BE2C (cell line): ENCODE measurements around the gene SP140.

Experiments used
- DNase-seq: peaks from one replicate; pipeline ENCODE4 v3.0.0-alpha.2; 2020
- H3K27me3 ChIP-seq: fragments of 250-450 bp; sonication (Bioruptor Pico); 2 replicates; pipeline ENCODE4 v1.5.1; 2020; ENCODE audit warnings: mild to moderate bottlenecking
- H3K36me3 ChIP-seq: fragments of 250-450 bp; sonication (Bioruptor Pico); 2 replicates; pipeline ENCODE4 v1.5.1; 2020; ENCODE audit warnings: mild to moderate bottlenecking
- H3K4me1 ChIP-seq: fragments of 250-450 bp; sonication (Bioruptor Pico); 2 replicates; pipeline ENCODE4 v1.5.1; 2020
- H3K4me3 ChIP-seq: 2 replicates; pipeline ENCODE4 v1.5.1; 2011; ENCODE audit warnings: low read depth, low read length
- H3K9me3 ChIP-seq: fragments of 250-450 bp; sonication (Bioruptor Pico); 2 replicates; pipeline ENCODE4 v1.5.1; 2020
- TF ChIP-seq, protein P1 (sequence below): IDR thresholded peaks from 2 replicates; pipeline ENCODE4 v1.5.1; 2012; ENCODE audit warnings: mild to moderate bottlenecking, low read depth, low read length

The SP140 gene

DNA sequence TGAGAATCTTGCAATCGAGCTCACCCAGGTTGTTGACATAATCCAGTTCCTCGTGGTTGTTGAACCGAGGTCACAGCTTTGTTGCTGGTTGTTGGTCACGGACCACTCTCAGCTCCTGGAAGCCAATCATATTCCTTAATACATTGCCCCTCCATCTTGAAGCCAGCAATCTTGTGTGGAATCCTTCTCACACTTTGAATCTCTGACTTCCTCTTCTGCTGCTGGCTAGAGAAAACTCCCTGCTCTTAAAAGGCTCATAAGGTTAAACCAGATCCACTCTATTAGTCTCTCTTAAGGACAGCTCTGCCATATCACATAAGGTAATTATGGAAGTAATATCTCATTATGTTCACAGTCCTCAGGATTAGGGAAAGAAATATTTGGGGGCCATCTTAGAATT is 41.1 kb downstream of the SP140 start:
- no peaks in the 10 kb centered on the region for H3K4me1 ChIP-seq
- H3K9me3 ChIP-seq: no peaks in the 10 kb centered on the region
- TF ChIP-seq, protein P1, sequence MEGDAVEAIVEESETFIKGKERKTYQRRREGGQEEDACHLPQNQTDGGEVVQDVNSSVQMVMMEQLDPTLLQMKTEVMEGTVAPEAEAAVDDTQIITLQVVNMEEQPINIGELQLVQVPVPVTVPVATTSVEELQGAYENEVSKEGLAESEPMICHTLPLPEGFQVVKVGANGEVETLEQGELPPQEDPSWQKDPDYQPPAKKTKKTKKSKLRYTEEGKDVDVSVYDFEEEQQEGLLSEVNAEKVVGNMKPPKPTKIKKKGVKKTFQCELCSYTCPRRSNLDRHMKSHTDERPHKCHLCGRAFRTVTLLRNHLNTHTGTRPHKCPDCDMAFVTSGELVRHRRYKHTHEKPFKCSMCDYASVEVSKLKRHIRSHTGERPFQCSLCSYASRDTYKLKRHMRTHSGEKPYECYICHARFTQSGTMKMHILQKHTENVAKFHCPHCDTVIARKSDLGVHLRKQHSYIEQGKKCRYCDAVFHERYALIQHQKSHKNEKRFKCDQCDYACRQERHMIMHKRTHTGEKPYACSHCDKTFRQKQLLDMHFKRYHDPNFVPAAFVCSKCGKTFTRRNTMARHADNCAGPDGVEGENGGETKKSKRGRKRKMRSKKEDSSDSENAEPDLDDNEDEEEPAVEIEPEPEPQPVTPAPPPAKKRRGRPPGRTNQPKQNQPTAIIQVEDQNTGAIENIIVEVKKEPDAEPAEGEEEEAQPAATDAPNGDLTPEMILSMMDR: no peak
- H3K36me3 ChIP-seq: no peaks in the 10 kb centered on the region
- no peaks in the 10 kb centered on the region for H3K27me3 ChIP-seq
- H3K4me3 ChIP-seq: no peak overlapping the region
- no peak for DNase-seq

DNA sequence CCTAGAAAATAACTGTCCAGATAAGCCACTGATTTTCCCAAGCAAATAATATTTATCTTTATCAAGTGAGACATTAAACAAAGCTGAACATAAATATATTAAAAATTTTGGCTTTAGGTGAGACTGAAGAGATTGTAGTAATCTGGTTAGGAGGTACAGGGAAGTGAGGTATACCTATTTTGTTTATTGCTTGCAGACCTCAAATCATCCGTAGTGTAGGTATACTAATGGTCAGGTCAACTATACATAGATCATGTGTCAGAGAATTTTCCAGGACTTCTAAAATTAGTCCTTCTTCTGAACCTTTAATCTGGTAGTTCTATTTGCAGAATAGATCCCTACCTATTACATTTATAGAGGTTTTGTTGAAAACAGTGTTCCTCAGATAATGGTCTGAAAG is 41.5 kb downstream of the SP140 start:
- H3K4me1 ChIP-seq: no peaks in the 10 kb centered on the region
- no peak overlapping the region for H3K4me3 ChIP-seq
- TF ChIP-seq, protein P1: no peak
- no peaks in the 10 kb centered on the region for H3K36me3 ChIP-seq
- no peak for DNase-seq
- no peaks in the 10 kb centered on the region for H3K9me3 ChIP-seq
- H3K27me3 ChIP-seq: no peaks in the 10 kb centered on the region

DNA sequence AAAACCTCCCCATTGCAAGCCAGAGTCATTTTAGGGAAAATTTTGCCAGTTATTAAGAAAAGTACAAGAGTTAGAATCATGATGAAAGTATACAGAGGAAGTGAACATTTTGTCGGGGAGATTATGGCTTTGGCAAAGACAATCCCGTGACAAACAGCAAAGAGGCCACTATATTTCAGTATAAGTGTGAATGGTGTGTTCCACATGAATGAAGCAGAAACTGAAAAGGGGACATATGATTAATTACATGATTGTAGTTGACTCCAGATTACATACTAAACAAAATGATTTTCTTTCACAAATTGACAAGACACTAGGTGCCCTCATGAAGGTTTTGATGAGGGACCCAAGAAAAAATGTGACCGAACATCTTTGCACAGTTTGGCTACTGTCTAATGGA is 42.0 kb downstream of the SP140 start:
- Histone ChIP-seq H3K9me3 (no peaks in the 10 kb centered on the region), H3K4me1 (no peaks in the 10 kb centered on the region), H3K36me3 (no peaks in the 10 kb centered on the region), H3K4me3 (no peak overlapping the region), H3K27me3 (no peaks in the 10 kb centered on the region)
- no peak for DNase-seq
- TF ChIP-seq, protein P1: no peak

DNA sequence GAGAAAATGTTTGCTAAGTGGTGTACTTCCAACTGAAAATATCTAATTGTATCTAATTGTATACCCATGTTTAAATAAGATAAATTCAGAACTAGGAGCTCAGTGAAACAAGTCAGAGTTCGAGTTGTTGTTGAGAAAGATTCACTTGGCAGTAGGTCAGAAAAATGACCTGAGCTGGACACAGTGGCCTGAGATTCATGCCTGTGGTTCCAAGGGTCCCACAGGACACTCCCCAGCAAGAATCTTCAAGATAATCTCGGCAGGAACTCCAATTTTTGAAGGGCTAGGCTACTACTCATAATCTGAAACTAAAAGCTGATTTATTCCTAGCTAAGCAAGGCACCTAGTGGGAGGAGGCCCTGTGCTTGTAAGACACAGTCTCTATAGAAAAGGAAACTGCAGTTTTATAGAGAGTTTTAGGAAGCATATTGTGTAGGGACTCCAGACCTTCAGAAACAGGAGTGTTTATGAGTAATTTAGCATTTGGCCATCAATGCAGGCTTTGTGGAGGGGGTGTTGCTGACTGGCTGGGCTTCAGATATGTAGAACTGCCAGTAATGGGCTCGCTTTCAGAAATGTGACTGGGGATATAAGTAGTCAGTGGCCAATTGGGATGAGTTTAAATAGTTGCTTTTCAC is 43.2 kb downstream of the SP140 start:
- TF ChIP-seq, protein P1: no peak
- H3K36me3 ChIP-seq: no peaks in the 10 kb centered on the region
- H3K4me1 ChIP-seq: no peaks in the 10 kb centered on the region
- H3K4me3 ChIP-seq: no peak overlapping the region
- no peak for DNase-seq
- H3K9me3 ChIP-seq: no peaks in the 10 kb centered on the region
- no peaks in the 10 kb centered on the region for H3K27me3 ChIP-seq

DNA sequence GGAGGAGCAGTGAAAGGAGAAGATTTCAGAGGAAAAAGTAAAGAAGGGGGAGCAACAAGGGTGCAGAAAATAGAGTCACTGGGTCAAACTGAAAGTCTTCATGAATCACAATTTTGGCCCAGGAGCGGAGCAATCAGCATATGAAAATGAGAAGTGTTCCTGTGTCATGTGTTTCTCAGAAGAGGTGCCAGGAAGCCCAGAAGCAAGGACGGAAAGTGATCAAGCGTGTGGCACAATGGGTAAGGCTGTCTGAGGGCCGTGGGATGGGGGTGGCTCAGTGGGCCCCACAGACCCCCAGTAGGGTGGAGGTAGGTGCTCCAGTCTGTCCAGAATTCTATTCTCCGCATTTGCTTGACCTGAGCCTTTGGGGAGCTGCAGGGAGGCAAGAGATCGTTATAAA is 44.2 kb downstream of the SP140 start:
- Histone ChIP-seq H3K36me3 (no peaks in the 10 kb centered on the region), H3K9me3 (no peaks in the 10 kb centered on the region), H3K4me1 (no peaks in the 10 kb centered on the region), H3K4me3 (no peak overlapping the region), H3K27me3 (no peaks in the 10 kb centered on the region)
- TF ChIP-seq, protein P1: no peak
- no peak for DNase-seq

DNA sequence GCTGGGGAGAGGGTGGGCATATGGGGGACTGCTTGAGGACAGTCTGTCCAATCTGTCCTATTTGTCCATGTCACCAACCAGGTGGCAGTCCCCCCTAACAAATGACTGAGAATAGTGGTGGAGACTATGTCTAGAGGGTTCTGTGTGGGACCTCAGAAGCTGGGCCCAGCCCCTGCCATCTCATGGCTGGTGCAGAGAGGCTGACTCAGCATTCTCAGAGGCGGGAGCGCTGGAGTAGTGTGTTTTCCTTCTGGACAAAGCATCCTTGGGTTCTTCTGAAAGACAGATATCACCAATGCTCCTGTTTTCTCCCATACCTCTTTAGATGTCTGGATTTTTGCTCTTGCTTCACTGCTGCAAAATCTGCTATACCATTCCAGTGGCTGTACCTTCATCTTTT is 57.4 kb downstream of the SP140 start:
- TF ChIP-seq, protein P1: no peak
- DNase-seq: no peak
- no peaks in the 10 kb centered on the region for H3K27me3 ChIP-seq
- no peaks in the 10 kb centered on the region for H3K9me3 ChIP-seq
- no peaks in the 10 kb centered on the region for H3K4me1 ChIP-seq
- no peaks in the 10 kb centered on the region for H3K36me3 ChIP-seq
- H3K4me3 ChIP-seq: no peak overlapping the region
